Activated CD4-positive, alpha-beta T cell treated with anti-CD3 and anti-CD28 coated beads, Interleukin-2, amount 10 ng/mL, durations not matched to agents 24 days and 14 days (primary cell): Measurements from ENCODE around the gene FAAH. TPM values are rescaled to one million over a fixed set of nuclear protein-coding genes. Genes with fewer than 3 reads are reported as not detected.

Source experiments
- DNase-seq: peaks from one replicate; pipeline ENCODE4 v3.0.0; 2022
- H3K27ac Mint-ChIP-seq: one replicate; pipeline ENCODE4 v1.8.0; 2022; ENCODE audit warnings: mild to moderate bottlenecking, mixed read lengths
- H3K27me3 Mint-ChIP-seq: one replicate; pipeline ENCODE4 v1.8.0; 2022; ENCODE audit warnings: mixed read lengths
- H3K36me3 Mint-ChIP-seq: one replicate; pipeline ENCODE4 v1.8.0; 2022; ENCODE audit warnings: low read depth, mild to moderate bottlenecking, mixed read lengths
- H3K4me1 Mint-ChIP-seq: one replicate; pipeline ENCODE4 v1.8.0; 2021; ENCODE audit warnings: mixed read lengths
- H3K4me3 Mint-ChIP-seq: one replicate; pipeline ENCODE4 v1.8.0; 2022; ENCODE audit warnings: mild to moderate bottlenecking, moderate library complexity, mixed read lengths
- H3K9me3 Mint-ChIP-seq: one replicate; pipeline ENCODE4 v1.8.0; 2021; ENCODE audit warnings: mixed read lengths
- intact Hi-C: fragments of 100-400 bp; cut with micrococcal nuclease; formaldehyde crosslinking; loops from one replicate; pipeline ENCODE4 v1.15.1; 2023
- total RNA-seq: library from RNA; stranded (reverse); gene quantifications from 2 replicates; pipeline ENCODE4 v1.2.3, GENCODE V29; 2022

FAAH gene
- total RNA-seq, 1 donor from 2014 or later = 4.6 TPM

GRCh38 chr1:46455951-46456350, 61.8 kb downstream of the FAAH start:
- Mint-ChIP-seq H3K4me1 (no peaks in the 10 kb centered on the region), H3K4me3 (no peak overlapping the region), H3K27ac (no peak overlapping the region), H3K9me3 (no peaks in the 10 kb centered on the region), H3K36me3 (no peaks in the 10 kb centered on the region), H3K27me3 (peaks cover 46% of the 10 kb centered on the region)
- no peak for DNase-seq
- intact Hi-C loops = no loop called here

- H3K36me3 Mint-ChIP-seq = no peaks in the 10 kb centered on the region
- peaks cover 45% of the 10 kb centered on the region for H3K27me3 Mint-ChIP-seq
- no peak overlapping the region for H3K4me3 Mint-ChIP-seq
- no peak overlapping the region for H3K27ac Mint-ChIP-seq
- intact Hi-C loops = no loop called here
- H3K9me3 Mint-ChIP-seq = no peaks in the 10 kb centered on the region
- no peaks in the 10 kb centered on the region for H3K4me1 Mint-ChIP-seq
- DNase-seq = no peak
These were observed 62.4 kb downstream of the FAAH start for GRCh38 chr1:46456411-46456963.

- Mint-ChIP-seq H3K4me1 (no peaks in the 10 kb centered on the region), H3K4me3 (no peak overlapping the region), H3K9me3 (no peaks in the 10 kb centered on the region), H3K27me3 (peaks cover 45% of the 10 kb centered on the region), H3K36me3 (no peaks in the 10 kb centered on the region), H3K27ac (no peak overlapping the region)
- intact Hi-C loops = no loop called here
- no peak for DNase-seq
These were observed 63.1 kb downstream of the FAAH start for GRCh38 chr1:46457178-46457577.

- H3K4me3 Mint-ChIP-seq = no peak overlapping the region
- H3K27me3 Mint-ChIP-seq = peaks cover 44% of the 10 kb centered on the region
- no peak overlapping the region for H3K27ac Mint-ChIP-seq
These were observed 64.1 kb downstream of the FAAH start for GRCh38 chr1:46458190-46458589.

GRCh38 chr1:46458846-46459245, 64.7 kb downstream of the FAAH start:
- Mint-ChIP-seq H3K27me3 (peaks cover 43% of the 10 kb centered on the region), H3K27ac (no peak overlapping the region), H3K4me1 (no peaks in the 10 kb centered on the region), H3K9me3 (no peaks in the 10 kb centered on the region), H3K4me3 (no peak overlapping the region), H3K36me3 (no peaks in the 10 kb centered on the region)
- DNase-seq = no peak
- intact Hi-C loops = no loop called here

More at GRCh38 chr1:46458190-46458589, 64.1 kb downstream of the FAAH start:
- intact Hi-C loops = no loop called here
- H3K4me1 Mint-ChIP-seq = no peaks in the 10 kb centered on the region
- H3K36me3 Mint-ChIP-seq = no peaks in the 10 kb centered on the region
- H3K9me3 Mint-ChIP-seq = no peaks in the 10 kb centered on the region
- no peak for DNase-seq

- no peaks in the 10 kb centered on the region for H3K36me3 Mint-ChIP-seq
- H3K27ac Mint-ChIP-seq = no peak overlapping the region
- intact Hi-C loops = no loop called here
- H3K4me3 Mint-ChIP-seq = no peak overlapping the region
- H3K4me1 Mint-ChIP-seq = no peaks in the 10 kb centered on the region
- no peak for DNase-seq
- H3K27me3 Mint-ChIP-seq = peaks cover 45% of the 10 kb centered on the region
- H3K9me3 Mint-ChIP-seq = no peaks in the 10 kb centered on the region
These were observed 65.2 kb downstream of the FAAH start for GRCh38 chr1:46459315-46459714.

GRCh38 chr1:46461017-46461808, 67.1 kb downstream of the FAAH start:
- no peak for DNase-seq
- Mint-ChIP-seq H3K27me3 (peaks cover 51% of the 10 kb centered on the region), H3K36me3 (no peaks in the 10 kb centered on the region), H3K9me3 (no peaks in the 10 kb centered on the region), H3K27ac (no peak overlapping the region), H3K4me3 (no peak overlapping the region), H3K4me1 (no peaks in the 10 kb centered on the region)
- intact Hi-C loops = no loop called here

- DNase-seq = no peak
- no peaks in the 10 kb centered on the region for H3K9me3 Mint-ChIP-seq
- H3K4me3 Mint-ChIP-seq = no peak overlapping the region
- H3K27ac Mint-ChIP-seq = no peak overlapping the region
- no peaks in the 10 kb centered on the region for H3K36me3 Mint-ChIP-seq
- intact Hi-C loops = no loop called here
- H3K4me1 Mint-ChIP-seq = peaks cover 2% of the 10 kb centered on the region
- H3K27me3 Mint-ChIP-seq = peaks cover 53% of the 10 kb centered on the region
These were observed 67.8 kb downstream of the FAAH start for GRCh38 chr1:46461809-46462448.

Other genes starting within 250 kb of the FAAH start
- gene TSPAN1, start 219.2 kb upstream of the FAAH start, total RNA-seq = not detected in 2 replicates
- gene P3R3URF, start 217.8 kb upstream of the FAAH start, total RNA-seq = not detected in 2 replicates
- 75.1 and 83.0 TPM in 2 replicates for gene POMGNT1, start 195.9 kb upstream of the FAAH start, total RNA-seq
- 0.12 and 0.21 TPM in 2 replicates for gene LURAP1, start 191.0 kb upstream of the FAAH start, total RNA-seq
- 55.5 and 59.6 TPM in 2 replicates for gene RAD54L, start 146.6 kb upstream of the FAAH start, total RNA-seq
- gene LRRC41, start 90.7 kb upstream of the FAAH start, total RNA-seq = 63.1 and 64.6 TPM in 2 replicates
- gene UQCRH, start 90.6 kb upstream of the FAAH start, total RNA-seq = 283 and 306 TPM in 2 replicates
- gene NSUN4, start 53.5 kb upstream of the FAAH start, total RNA-seq = 40.4 and 46.5 TPM in 2 replicates
- gene DMBX1, start 95.5 kb downstream of the FAAH start, total RNA-seq = 0.07 TPM in 1 of 2 replicates, not detected in the other
- gene KNCN, start 157.3 kb downstream of the FAAH start, total RNA-seq = not detected in 2 replicates
- gene MKNK1, start 210.0 kb downstream of the FAAH start, total RNA-seq = 41.8 and 42.5 TPM in 2 replicates
- gene MOB3C, start 222.5 kb downstream of the FAAH start, total RNA-seq = 15.0 and 17.8 TPM in 2 replicates